Measurements from ENCODE around the gene SRR.
"Not testable (repeated sequence)": the region's sequence is repeated elsewhere in the genome, so short reads cannot be mapped to it uniquely, and the experiment has no call there.

The SRR gene

GRCh38 chr17:2303204-2304188, at the start of gene SRR, which contains the start of gene SMG6:
Gene SRR, plus strand, starts transcription at chr17:2303950. Its CDS starts 11,611 bp downstream, at chr17:2315561.
Gene SMG6, minus strand, starts transcription at chr17:2303785. Its CDS starts 65 bp downstream, at chr17:2303720.
- DNase-seq (ENCODE audit: low spot score) = peak; percentile 86

GRCh38 chr17:2258830-2259229, 44.9 kb upstream of the SRR start:
- DNase-seq (ENCODE audit: low spot score) = not testable (repeated sequence)

- no peak for DNase-seq (ENCODE audit: low spot score)
Measured at GRCh38 chr17:2259769-2260536, 43.8 kb upstream of the SRR start.

GRCh38 chr17:2262135-2262587, 41.6 kb upstream of the SRR start:
- no peak for DNase-seq (ENCODE audit: low spot score)

GRCh38 chr17:2263183-2264066, 40.3 kb upstream of the SRR start:
- DNase-seq (ENCODE audit: low spot score) = no peak

- DNase-seq (ENCODE audit: low spot score) = no peak
Measured at GRCh38 chr17:2264067-2264860, 39.5 kb upstream of the SRR start.

- not testable (repeated sequence) for DNase-seq (ENCODE audit: low spot score)
Measured at GRCh38 chr17:2265166-2265565, 38.6 kb upstream of the SRR start.

GRCh38 chr17:2266045-2266864, 37.5 kb upstream of the SRR start:
- DNase-seq (ENCODE audit: low spot score) = no peak

- DNase-seq (ENCODE audit: low spot score) = no peak
Measured at GRCh38 chr17:2266865-2267228, 36.9 kb upstream of the SRR start.

GRCh38 chr17:2267354-2267753, 36.4 kb upstream of the SRR start:
- no peak for DNase-seq (ENCODE audit: low spot score)

GRCh38 chr17:2271985-2272702, 31.6 kb upstream of the SRR start:
- no peak for DNase-seq (ENCODE audit: low spot score)

GRCh38 chr17:2274414-2274813, 29.3 kb upstream of the SRR start:
- DNase-seq (ENCODE audit: low spot score) = no peak

- no peak for DNase-seq (ENCODE audit: low spot score)
Measured at GRCh38 chr17:2275722-2276121, 28.0 kb upstream of the SRR start.

GRCh38 chr17:2277429-2278170, 26.1 kb upstream of the SRR start:
- DNase-seq (ENCODE audit: low spot score) = no peak

GRCh38 chr17:2279707-2280106, 24.0 kb upstream of the SRR start:
- DNase-seq (ENCODE audit: low spot score) = no peak

- peak; percentile 32 for DNase-seq (ENCODE audit: low spot score)
Measured at GRCh38 chr17:2282297-2282873, 21.4 kb upstream of the SRR start.

GRCh38 chr17:2283302-2283701, 20.4 kb upstream of the SRR start:
- no peak for DNase-seq (ENCODE audit: low spot score)

GRCh38 chr17:2289878-2290478, 13.8 kb upstream of the SRR start:
- DNase-seq (ENCODE audit: low spot score) = no peak
